ENCODE data around the gene PHLDB3.

- TF ChIP-seq CTCF (conservative IDR thresholded peaks at IDR 0.05; ENCODE audit: low read depth, low read length) (no peak), CEBPB (IDR thresholded peaks at IDR 0.05; ENCODE audit: low read depth, low read length) (no peak), MXI1 (IDR thresholded peaks at IDR 0.05; ENCODE audit: borderline replicate concordance, low read depth, low read length) (no peak), RFX5 (IDR thresholded peaks at IDR 0.05; ENCODE audit: low read depth, low read length) (no peak)
Observed at GRCh38 chr19:43444531-43445287, 59.8 kb downstream of the PHLDB3 start.
